ENCODE results near the gene SYNDIG1.

- TF ChIP-seq CTCF (IDR thresholded peaks at IDR 0.05) (no peak), POLR2A (IDR thresholded peaks at IDR 0.05) (no peak)
These were observed 221.0 kb downstream of the SYNDIG1 start for GRCh38 chr20:24690408-24690807.
